ENCODE data around the gene LTBP3. TPM values are rescaled to one million over a fixed set of nuclear protein-coding genes. Genes with fewer than 3 reads are reported as not detected.

LTBP3 gene
- total and polyA plus RNA-seq, 9 of the 15 experiments (the other 6 are each of a cell fraction or from before 2014, with no cell fraction given) = 0.06 to 20.5 (median 4.8) TPM

GRCh38 chr11:65505466-65506289, 52.5 kb downstream of the LTBP3 start:
- no peak for ATAC-seq
- peak overlapping the region; percentile 84 for H3K4me3 ChIP-seq
- H3K36me3 ChIP-seq (ENCODE audit: control insufficient read depth, insufficient read depth, low read length) = peaks cover 58% of the 10 kb centered on the region
- no peak overlapping the region for H2AFZ ChIP-seq (ENCODE audit: low read depth, low read length)
- H3K27ac ChIP-seq (ENCODE audit: extremely low read depth, low read depth, low read length) = peak overlapping the region; percentile 99
- no peak for FAIRE-seq
- 6% methylated on average over 12 of the region's 12 CpGs for WGBS (ENCODE audit: insufficient coverage, low coverage, missing lambda C conversion rate)
- H4K20me1 ChIP-seq (replicated peaks; ENCODE audit: control insufficient read depth, insufficient read depth, low read length) = peaks cover 53% of the 10 kb centered on the region
- in situ Hi-C loops (cut with MboI) = loop anchor here (5.0 kb wide), 1 partner anchor 33 kb away; no protein-coding TSS in a partner anchor
- ChIA-PET POLR2A (interaction anchor here (0.6 to 27.6 kb wide), 44 partner anchors 7 to 1974 kb away, joined by 3 to 2118 read pairs (median 5); partner anchors contain the start of genes DPF2, FAM89B, FRMD8 and MALAT1), CTCF (ENCODE audit: low intra/inter-chr PET ratio) (interaction anchor here (0.7 to 0.8 kb wide), 2 partner anchors 80 to 87 kb away, joined by 3 read pairs; no protein-coding TSS in a partner anchor)
- H3K27me3 ChIP-seq (ENCODE audit: control insufficient read depth in 2 of 2, insufficient read depth in 2 of 2, low read length in 2 of 2) = no peaks in the 10 kb centered on the region
- peaks cover 79% of the 10 kb centered on the region for H3K79me2 ChIP-seq (ENCODE audit: control insufficient read depth, insufficient read depth, low read length)
- H3K9me1 ChIP-seq (ENCODE audit: control insufficient read depth, insufficient read depth, low read length) = peaks cover 5% of the 10 kb centered on the region
- H3K4me2 ChIP-seq (ENCODE audit: insufficient read depth, low read length) = peak overlapping the region; percentile 94
- H3K9me3 ChIP-seq (replicated peaks; ENCODE audit: control insufficient read depth, insufficient read depth, low read depth, low read length) = no peaks in the 10 kb centered on the region
- peaks cover 8% of the 10 kb centered on the region in 2 experiments; a peak in 4 of 5 replicates for H3K4me1 ChIP-seq (replicated peaks in 1 of 2; ENCODE audit: control insufficient read depth in 2 of 2, insufficient read depth in 2 of 2, low read length in 2 of 2)
- peak overlapping the region; percentile 88 to 100; a peak in 3 of 4 replicates for H3K9ac ChIP-seq (ENCODE audit: insufficient read depth in 1 of 2, low read depth in 2 of 2, low read length in 2 of 2)
- intact Hi-C loops (cut with micrococcal nuclease) = no loop called here
- peak in 2 of 4 experiments; percentile 7 to 53 for DNase-seq (ENCODE audit: extremely low read depth in 1 of 4, low spot score in 3 of 4)
- BruUV-seq (replicated peaks) = no TSS peak
- TF ChIP-seq ZNF277 (CRISPR knock-in tag; IDR thresholded peaks at IDR 0.05; ENCODE audit: borderline replicate concordance) = no peak
- TF ChIP-seq HMG20A (CRISPR knock-in tag; conservative IDR thresholded peaks at IDR 0.05) = peak; percentile 52; the same call in 1 of the 2 replicates
- peak; percentile 45; the same call in 1 of the 2 replicates for TF ChIP-seq NCOA6 (IDR thresholded peaks at IDR 0.05)
- TF ChIP-seq LEF1 (IDR thresholded peaks at IDR 0.05) = no peak; the same call in 1 of the 2 replicates
- peak; percentile 85 for TF ChIP-seq KAT7 (CRISPR knock-in tag; IDR thresholded peaks at IDR 0.05; ENCODE audit: borderline replicate concordance)
- TF ChIP-seq ARNT (IDR thresholded peaks at IDR 0.05) = no peak; a peak in 1 of 4 replicates
- TF ChIP-seq SP1 (CRISPR knock-in tag; IDR thresholded peaks at IDR 0.05) = peak; percentile 80; the same call in 1 of the 2 replicates
- TF ChIP-seq RERE (CRISPR knock-in tag; IDR thresholded peaks at IDR 0.05; ENCODE audit: borderline replicate concordance) = 0 out of 2 replicates have a peak, but pooled peaks have one; percentile 66
- peak; percentile 84 for TF ChIP-seq ZNF445 (CRISPR knock-in tag; IDR thresholded peaks at IDR 0.05; ENCODE audit: low read depth)
